Transverse colon (tissue), 4 donors: Measurements from ENCODE around the gene B4GALNT3. TPM values are rescaled to one million over a fixed set of nuclear protein-coding genes. Genes with fewer than 3 reads are reported as not detected.

ENCODE experiments used
- DNase-seq: peaks from one replicate; pipeline ENCODE4 v3.0.0-alpha.2; 2019
- H3K27ac ChIP-seq, 4 donors: fragments of 200-600 bp; sonication (generic); 2 replicates each; pipeline ENCODE4 v1.5.1; 2016 to 2018; ENCODE audit warnings: inconsistent platforms in 4 of 4
- H3K27me3 ChIP-seq: fragments of 200-600 bp; sonication (generic); 2 replicates; pipeline ENCODE4 v1.5.1; 2017; ENCODE audit warnings: inconsistent platforms
- H3K36me3 ChIP-seq, 4 donors: fragments of 200-600 bp; sonication (generic); 2 replicates each; pipeline ENCODE4 v1.5.1; 2017 to 2019; ENCODE audit warnings: inconsistent platforms in 4 of 4
- H3K4me1 ChIP-seq, 4 donors: fragments of 200-600 bp; sonication (generic); 2 replicates each; pipeline ENCODE4 v1.5.1; 2017 to 2020; ENCODE audit warnings: inconsistent platforms in 4 of 4
- H3K4me3 ChIP-seq, 4 donors: fragments of 200-600 bp; sonication (generic); 1 replicate in 1 of 4; 2 replicates in 3 of 4; pipeline versions ENCODE4 v1.5.1 to v1.6.1; 2017 to 2019; ENCODE audit warnings: inconsistent platforms in 4 of 4
- H3K9me3 ChIP-seq, 2 donors: fragments of 200-600 bp; sonication (generic); 2 replicates each; pipeline ENCODE4 v1.5.1; 2017 to 2019; ENCODE audit warnings: inconsistent platforms in 2 of 2
- CTCF ChIP-seq, 5 experiments: fragments of 200-600 bp in 3 of 5; fragments of 450-650 bp in 2 of 5; sonication (generic) in 3 of 5; IDR thresholded peaks; 1 replicate in 2 of 5; 2 replicates in 3 of 5; pipeline ENCODE4 v1.5.1; 2016 to 2017; ENCODE audit warnings: antibody characterized with exemption in 5 of 5, inconsistent platforms in 3 of 5, mild to moderate bottlenecking in 2 of 5, moderate library complexity in 1 of 5
- EP300 ChIP-seq: sonication (generic); formaldehyde crosslinking; IDR thresholded peaks from one replicate; pipeline ENCODE4 v1.6.1; 2017; ENCODE audit warnings: antibody characterized with exemption, low read depth
- POLR2A ChIP-seq: fragments of 450-650 bp; IDR thresholded peaks from one replicate; pipeline ENCODE4 v1.6.1; 2016; ENCODE audit warnings: antibody characterized with exemption, mild to moderate bottlenecking, moderate library complexity
- POLR2AphosphoS5 ChIP-seq, 3 donors: sonication (generic); formaldehyde crosslinking; IDR thresholded peaks; one replicate each; pipeline ENCODE4 v1.6.1; 2016; ENCODE audit warnings: antibody characterized with exemption in 3 of 3
- WGBS, 2 donors: methylation state at CpG; one replicate each; pipeline ENCODE4 v1.1.5; 2018; ENCODE audit warnings: low coverage in 1 of 2; 5-methylcytosine and 5-hydroxymethylcytosine counted together
- in situ Hi-C, 4 donors: fragments of 200-750 bp; cut with MboI; loops; one replicate each; pipeline versions ENCODE4 v1.15.0 to v1.15.1; 2017; ENCODE audit warnings: low sequenced_read_pairs in 3 of 4, low pct_ligation_motif_present in 1 of 4, low pct_unique_long_range_greater_than_20kb in 1 of 4
- intact Hi-C: fragments of 100-400 bp; cut with DNase I; formaldehyde crosslinking; loops from one replicate; pipeline ENCODE4 v1.15.1; 2023; ENCODE audit warnings: low total_unique reads
- total RNA-seq, 4 donors: library from RNA; depleted of rRNA; stranded (reverse); fragments of >200 nt; gene quantifications; one replicate each; pipeline ENCODE4 v1.1.0, GENCODE V29; 2016

B4GALNT3 gene
- total RNA-seq, 4 donors from 2014 or later = 49.8 to 166 (median 93.4) TPM

DNA sequence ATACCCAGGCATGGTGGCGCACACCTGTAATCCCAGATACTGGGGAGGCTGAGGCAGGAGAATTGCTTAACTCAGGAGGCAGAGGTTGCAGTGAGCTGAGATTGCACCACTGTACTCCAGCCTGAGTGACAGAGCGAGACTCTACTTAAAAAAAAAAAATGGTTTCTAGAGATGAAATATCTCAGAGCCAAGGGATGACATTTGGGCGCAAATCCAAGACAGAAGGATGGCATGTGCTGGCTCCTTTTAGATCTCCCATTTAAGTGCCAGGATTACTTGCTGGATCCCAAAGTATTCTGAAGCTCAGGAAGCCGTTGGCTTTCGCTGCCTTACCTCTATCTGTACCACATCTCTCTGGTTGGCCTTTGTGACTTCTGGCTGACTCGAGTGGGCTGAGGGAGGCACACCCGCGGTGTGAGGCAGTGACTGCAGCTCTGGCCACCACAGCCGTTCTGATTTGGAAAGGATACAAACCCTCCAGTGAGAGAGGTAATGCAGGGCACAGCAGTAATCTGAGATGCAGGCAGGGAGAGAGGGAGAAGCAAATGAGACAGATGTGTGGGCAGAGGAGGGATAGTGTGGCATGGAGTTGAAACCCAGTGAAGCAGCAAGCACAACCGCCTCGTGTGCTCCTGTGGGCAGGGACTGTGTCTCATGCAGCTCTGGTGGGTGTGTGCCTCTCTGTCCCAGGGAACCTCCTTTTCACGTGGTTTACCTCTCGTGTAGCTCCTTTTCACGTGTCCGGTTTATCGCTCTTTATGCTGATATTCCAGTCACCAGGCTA lies 4.9 kb downstream of the B4GALNT3 start:
- Histone ChIP-seq H3K27me3 (peaks cover 13% of the 10 kb centered on the region), H3K4me1 (peaks cover 2 to 69% (median 26%) of the 10 kb centered on the region in 4 donors), H3K27ac (peak overlapping the region in 1 of 4 donors; percentile 75), H3K9me3 (no peaks in the 10 kb centered on the region), H3K36me3 (no peaks in the 10 kb centered on the region), H3K4me3 (no peak overlapping the region)
- DNase-seq = no peak
- in situ Hi-C loops (loop anchor here in 1 of 4 donors (10.0 kb wide), 1 partner anchor 70 kb away; no protein-coding TSS in a partner anchor), intact Hi-C loops (no loop called here)
- TF ChIP-seq POLR2A (no peak), POLR2AphosphoS5 (IDR thresholded peaks at IDR 0.05) (no peak), EP300 (no peak), CTCF (IDR thresholded peaks at IDR 0.05) (no peak)
- 53 to 78% methylated on average over 3 to 16 of the region's 16 CpGs for WGBS, 2 donors

GRCh38 chr12:466039-466438 lies 6.3 kb downstream of the B4GALNT3 start:
- peaks cover 3% of the 10 kb centered on the region for H3K27me3 ChIP-seq
- peak overlapping the region; percentile 56 to 78 (median 66) for H3K27ac ChIP-seq
- intact Hi-C loops (no loop called here), in situ Hi-C loops (loop anchor here in 1 of 4 donors (10.0 kb wide), 1 partner anchor 69 kb away; no protein-coding TSS in a partner anchor)
- WGBS, 2 donors = 74 to 100% methylated on average over 4 to 8 of the region's 8 CpGs
- peaks cover 2 to 61% (median 21%) of the 10 kb centered on the region in 4 donors for H3K4me1 ChIP-seq
- TF ChIP-seq POLR2A (peak; percentile 39), POLR2AphosphoS5 (IDR thresholded peaks at IDR 0.05) (peak in 2 of 3 donors; percentile 38 to 66), CTCF (IDR thresholded peaks at IDR 0.05) (no peak), EP300 (no peak)
- no peaks in the 10 kb centered on the region for H3K9me3 ChIP-seq
- H3K36me3 ChIP-seq = no peaks in the 10 kb centered on the region
- DNase-seq = peak; percentile 68
- H3K4me3 ChIP-seq = peak overlapping the region in 1 of 4 donors; percentile 13

GRCh38 chr12:466762-467161 lies 7.0 kb downstream of the B4GALNT3 start:
- in situ Hi-C loops = loop anchor here in 1 of 4 donors (10.0 kb wide), 1 partner anchor 68 kb away; no protein-coding TSS in a partner anchor
- WGBS, 2 donors = 74 to 86% methylated on average over 5 of the region's 5 CpGs
- Histone ChIP-seq H3K9me3 (no peaks in the 10 kb centered on the region), H3K27ac (peak overlapping the region; percentile 56 to 78 (median 66)), H3K4me3 (no peak overlapping the region), H3K27me3 (no peaks in the 10 kb centered on the region), H3K36me3 (no peaks in the 10 kb centered on the region), H3K4me1 (peaks cover 2 to 56% (median 19%) of the 10 kb centered on the region in 4 donors)
- intact Hi-C loops = no loop called here
- TF ChIP-seq EP300 (no peak), POLR2A (no peak), POLR2AphosphoS5 (IDR thresholded peaks at IDR 0.05) (no peak), CTCF (IDR thresholded peaks at IDR 0.05) (no peak)
- DNase-seq = no peak

- no peak for DNase-seq
- Histone ChIP-seq H3K4me3 (no peak overlapping the region), H3K27me3 (no peaks in the 10 kb centered on the region), H3K27ac (peak overlapping the region in 3 of 4 donors; percentile 46 to 78 (median 65)), H3K9me3 (no peaks in the 10 kb centered on the region), H3K36me3 (no peaks in the 10 kb centered on the region), H3K4me1 (peaks cover 2 to 50% (median 19%) of the 10 kb centered on the region in 4 donors)
- in situ Hi-C loops (loop anchor here in 1 of 4 donors (10.0 kb wide), 1 partner anchor 67 kb away; no protein-coding TSS in a partner anchor), intact Hi-C loops (no loop called here)
- WGBS, 2 donors = 50 to 66% methylated on average over 3 to 6 of the region's 6 CpGs
- TF ChIP-seq CTCF (IDR thresholded peaks at IDR 0.05) = no peak
- TF ChIP-seq POLR2A = no peak
- TF ChIP-seq EP300 = no peak
- no peak for TF ChIP-seq POLR2AphosphoS5 (IDR thresholded peaks at IDR 0.05)
Observed at GRCh38 chr12:467591-467990, 7.9 kb downstream of the B4GALNT3 start.
